SU-DHL-6 (cell line): ENCODE measurements around the gene XPNPEP2.

Source experiments
- H2AFZ ChIP-seq: fragments of 200-600 bp; sonication (generic); 2 replicates; pipeline ENCODE4 v1.6.1; 2014; ENCODE audit warnings: low read depth, mild to moderate bottlenecking, moderate library complexity, mixed read lengths, antibody characterized with exemption, low read length; ENCODE audit not compliant: severe bottlenecking
- H3F3A ChIP-seq: fragments of 200-600 bp; shearing (Covaris generic); 2 replicates; pipeline ENCODE4 v1.6.0; 2016; ENCODE audit warnings: antibody characterized with exemption, mild to moderate bottlenecking; ENCODE audit not compliant: insufficient read depth
- H3K27ac ChIP-seq: fragments of 200-600 bp; sonication (generic); 2 replicates; pipeline ENCODE4 v1.5.1; 2016; ENCODE audit warnings: low read depth, mild to moderate bottlenecking, low read length, moderate library complexity, mixed read lengths
- H3K27me3 ChIP-seq: fragments of 200-600 bp; sonication (generic), shearing (Covaris generic); 2 replicates; pipeline ENCODE4 v1.6.0; 2014; ENCODE audit warnings: mild to moderate bottlenecking, low read length
- H3K36me3 ChIP-seq: fragments of 200-600 bp; sonication (generic); 2 replicates; pipeline ENCODE4 v1.6.1; 2014; ENCODE audit warnings: mild to moderate bottlenecking, low read length, mixed read lengths
- H3K4me2 ChIP-seq: fragments of 300-600, 200-600 bp; shearing (Covaris generic), sonication (generic); 2 replicates; pipeline ENCODE4 v1.6.0; 2014; ENCODE audit warnings: low read length, low read depth, mild to moderate bottlenecking; ENCODE audit not compliant: poor library complexity, severe bottlenecking
- H3K4me3 ChIP-seq: fragments of 200-600 bp; sonication (generic); 2 replicates; pipeline ENCODE4 v1.5.1; 2014; ENCODE audit warnings: antibody characterized with exemption, low read length, mild to moderate bottlenecking, mixed read lengths; ENCODE audit not compliant: insufficient read depth, poor library complexity, severe bottlenecking
- H3K79me2 ChIP-seq: fragments of 200-600 bp; sonication (generic); 2 replicates; pipeline ENCODE4 v1.6.1; 2014; ENCODE audit warnings: mild to moderate bottlenecking, low read length, moderate library complexity; ENCODE audit not compliant: insufficient read depth
- H3K9ac ChIP-seq: fragments of 200-600 bp; sonication (generic); 2 replicates; pipeline ENCODE4 v1.7.0; 2014; ENCODE audit warnings: mild to moderate bottlenecking, low read length
- H3K9me2 ChIP-seq: fragments of 200-600 bp; sonication (generic); replicated peaks from 2 replicates; pipeline ENCODE4 v1.6.1; 2014; ENCODE audit warnings: low read length; ENCODE audit not compliant: insufficient read depth
- H3K9me3 ChIP-seq: fragments of 200-600 bp; sonication (generic); 2 replicates; pipeline ENCODE4 v1.6.1; 2014; ENCODE audit warnings: low read length, mixed read lengths; ENCODE audit not compliant: insufficient read depth
- H4K20me1 ChIP-seq: fragments of 200-600 bp; sonication (generic); 2 replicates; pipeline ENCODE4 v1.6.1; 2014; ENCODE audit warnings: low read depth, mild to moderate bottlenecking, antibody characterized with exemption, low read length, moderate library complexity, mixed read lengths
- EZH2phosphoT487 ChIP-seq: fragments of 200-600 bp; sonication (generic), shearing (Covaris generic); conservative IDR thresholded peaks from 2 replicates; pipeline ENCODE4 v1.6.1; 2018; ENCODE audit warnings: mild to moderate bottlenecking, antibody characterized with exemption, low read length, moderate library complexity, mixed read lengths
- TF ChIP-seq, protein P1 (sequence below): fragments of 200-600 bp; sonication (generic); IDR thresholded peaks from one replicate; pipeline ENCODE4 v1.5.1; 2017; ENCODE audit warnings: antibody characterized with exemption, mild to moderate bottlenecking, low read length, moderate library complexity; ENCODE audit not compliant: insufficient read depth, poor library complexity, severe bottlenecking

Gene XPNPEP2

DNA sequence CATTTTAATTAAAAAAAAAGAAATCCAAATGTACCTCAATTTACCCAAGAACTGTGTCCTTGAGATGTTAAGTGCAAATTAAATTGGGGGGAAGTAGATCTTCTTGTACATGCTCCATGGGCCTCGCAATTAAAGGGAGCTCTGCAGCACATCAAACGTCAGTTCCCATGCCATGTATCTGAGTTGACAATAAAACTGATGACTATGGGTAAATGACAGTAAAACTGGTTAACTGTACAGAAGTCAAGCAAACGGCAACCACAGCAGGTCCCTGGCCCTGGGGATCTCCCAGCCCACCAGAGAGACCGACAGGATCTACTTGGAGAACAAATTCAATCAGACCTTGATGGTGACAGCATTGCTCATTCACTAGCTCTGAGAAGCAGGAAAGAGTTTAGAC is 32.8 kb upstream of the XPNPEP2 start:
- no peaks in the 10 kb centered on the region for H3K9me2 ChIP-seq
- no peak overlapping the region for H3K4me3 ChIP-seq
- no peaks in the 10 kb centered on the region for H3K36me3 ChIP-seq
- no peak overlapping the region for H2AFZ ChIP-seq
- H3K9ac ChIP-seq, result no peak overlapping the region
- TF ChIP-seq EZH2phosphoT487, result no peak
- TF ChIP-seq, protein P1, sequence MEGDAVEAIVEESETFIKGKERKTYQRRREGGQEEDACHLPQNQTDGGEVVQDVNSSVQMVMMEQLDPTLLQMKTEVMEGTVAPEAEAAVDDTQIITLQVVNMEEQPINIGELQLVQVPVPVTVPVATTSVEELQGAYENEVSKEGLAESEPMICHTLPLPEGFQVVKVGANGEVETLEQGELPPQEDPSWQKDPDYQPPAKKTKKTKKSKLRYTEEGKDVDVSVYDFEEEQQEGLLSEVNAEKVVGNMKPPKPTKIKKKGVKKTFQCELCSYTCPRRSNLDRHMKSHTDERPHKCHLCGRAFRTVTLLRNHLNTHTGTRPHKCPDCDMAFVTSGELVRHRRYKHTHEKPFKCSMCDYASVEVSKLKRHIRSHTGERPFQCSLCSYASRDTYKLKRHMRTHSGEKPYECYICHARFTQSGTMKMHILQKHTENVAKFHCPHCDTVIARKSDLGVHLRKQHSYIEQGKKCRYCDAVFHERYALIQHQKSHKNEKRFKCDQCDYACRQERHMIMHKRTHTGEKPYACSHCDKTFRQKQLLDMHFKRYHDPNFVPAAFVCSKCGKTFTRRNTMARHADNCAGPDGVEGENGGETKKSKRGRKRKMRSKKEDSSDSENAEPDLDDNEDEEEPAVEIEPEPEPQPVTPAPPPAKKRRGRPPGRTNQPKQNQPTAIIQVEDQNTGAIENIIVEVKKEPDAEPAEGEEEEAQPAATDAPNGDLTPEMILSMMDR, result no peak
- no peaks in the 10 kb centered on the region for H3F3A ChIP-seq
- no peaks in the 10 kb centered on the region for H3K9me3 ChIP-seq
- H3K4me2 ChIP-seq, result no peak overlapping the region
- H3K27me3 ChIP-seq, result no peaks in the 10 kb centered on the region
- H3K27ac ChIP-seq, result no peak overlapping the region
- H4K20me1 ChIP-seq, result no peaks in the 10 kb centered on the region
- H3K79me2 ChIP-seq, result no peaks in the 10 kb centered on the region

DNA sequence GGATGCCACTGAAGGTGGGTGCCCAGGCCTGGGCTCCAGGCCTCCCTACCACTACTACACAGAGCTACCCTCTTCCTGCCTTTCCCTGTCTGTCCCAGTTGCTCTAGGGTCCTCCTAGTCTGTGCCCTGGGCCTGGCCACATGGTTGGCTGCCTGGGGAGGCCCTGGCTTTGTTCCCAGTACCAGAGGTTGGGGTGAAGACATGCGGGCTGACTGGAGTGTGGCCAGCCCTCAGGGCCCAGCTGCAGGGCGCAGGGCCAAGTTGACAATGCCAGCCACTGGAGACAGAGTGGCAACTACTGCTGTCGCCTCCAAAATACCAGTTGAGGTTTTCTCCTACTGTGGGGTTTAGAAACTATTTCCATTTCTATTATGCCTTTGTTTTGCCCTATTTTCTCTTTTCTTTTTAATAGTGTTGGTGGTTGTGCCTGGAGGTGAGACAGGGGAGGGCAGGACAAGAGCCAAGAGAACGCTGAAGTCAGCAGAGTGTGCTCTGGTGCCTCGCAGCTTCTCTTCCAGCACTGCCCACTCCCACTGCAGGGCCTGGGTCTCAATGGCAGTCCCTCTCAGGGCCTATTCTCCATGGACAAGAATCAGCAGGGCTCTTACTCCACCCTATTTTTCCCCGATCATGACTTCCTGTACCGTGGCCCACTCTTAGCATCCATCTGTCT is 32.2 kb upstream of the XPNPEP2 start:
- Histone ChIP-seq H2AFZ (no peak overlapping the region), H3K9me2 (no peaks in the 10 kb centered on the region), H3F3A (no peaks in the 10 kb centered on the region), H3K27ac (no peak overlapping the region), H3K4me3 (no peak overlapping the region), H3K36me3 (no peaks in the 10 kb centered on the region), H4K20me1 (no peaks in the 10 kb centered on the region), H3K4me2 (no peak overlapping the region), H3K9ac (no peak overlapping the region), H3K79me2 (no peaks in the 10 kb centered on the region), H3K27me3 (no peaks in the 10 kb centered on the region), H3K9me3 (no peaks in the 10 kb centered on the region)
- TF ChIP-seq, protein P1, result no peak
- no peak for TF ChIP-seq EZH2phosphoT487

DNA sequence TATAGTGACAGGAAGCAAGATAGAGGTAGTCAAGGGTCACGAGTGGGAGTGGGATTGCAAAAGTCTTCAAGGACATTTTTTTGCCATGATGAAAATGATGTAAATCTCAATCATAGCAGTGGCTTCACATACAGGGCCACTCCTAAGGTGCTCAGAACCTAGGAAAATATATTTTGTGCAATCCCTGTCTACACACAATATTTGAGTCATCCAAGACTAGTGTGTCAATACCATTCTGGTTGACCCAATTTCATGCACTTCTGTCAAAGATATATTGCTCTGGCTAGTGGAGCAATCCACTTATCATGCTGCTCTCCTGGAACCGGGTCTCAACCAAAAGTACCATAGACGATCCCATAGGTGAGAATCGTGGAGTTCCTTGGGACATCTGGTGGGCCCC is 24.2 kb upstream of the XPNPEP2 start:
- Histone ChIP-seq H3K4me2 (no peak overlapping the region), H2AFZ (no peak overlapping the region), H3K9ac (no peak overlapping the region), H3K36me3 (no peaks in the 10 kb centered on the region), H3F3A (no peaks in the 10 kb centered on the region), H3K4me3 (no peak overlapping the region), H3K9me2 (no peaks in the 10 kb centered on the region), H3K79me2 (no peaks in the 10 kb centered on the region), H4K20me1 (no peaks in the 10 kb centered on the region), H3K27me3 (no peaks in the 10 kb centered on the region), H3K27ac (no peak overlapping the region), H3K9me3 (no peaks in the 10 kb centered on the region)
- TF ChIP-seq, protein P1, result no peak
- no peak for TF ChIP-seq EZH2phosphoT487
